B cell (primary cell): Measurements from ENCODE around the gene CMPK1. TPM values are rescaled to one million over a fixed set of nuclear protein-coding genes. Genes with fewer than 3 reads are reported as not detected.

Source experiments
- ATAC-seq: fragments of 200-7000 bp; cut with Tn5 transposase; one replicate; pipeline ENCODE4 v1.10.0; 2021; ENCODE audit warnings: low read depth, mild to moderate bottlenecking, moderate number of reproducible peaks, moderate library complexity
- CTCF ChIA-PET: fragments of 350-600 bp; sonication (Branson Sonifier 250); formaldehyde crosslinking; loops from one replicate; lab custom pipeline; 2021; ENCODE audit warnings: antibody characterized with exemption, inconsistent platforms; lab: Charles Lee
- POLR2A ChIA-PET: fragments of 350-600 bp; sonication (Branson Sonifier 250); formaldehyde crosslinking; loops from one replicate; lab custom pipeline; 2021; ENCODE audit warnings: antibody characterized with exemption; lab: Charles Lee
- DNase-seq: peaks from one replicate; pipeline ENCODE4 v3.0.0; 2013
- H2AFZ ChIP-seq: 2 replicates; pipeline ENCODE4 v1.6.1; 2012; ENCODE audit warnings: mild to moderate bottlenecking, low read depth, low read length; ENCODE audit not compliant: insufficient read depth, poor library complexity, severe bottlenecking
- H3K27ac ChIP-seq, 2 donors: 1 replicate in 1 of 2; 2 replicates in 1 of 2; pipeline ENCODE4 v1.5.1; 2012 to 2013; ENCODE audit warnings: low read length in 2 of 2, mild to moderate bottlenecking in 2 of 2, moderate library complexity in 1 of 2
- H3K27me3 ChIP-seq, 4 experiments: fragments of 200-600 bp in 1 of 4; sonication (generic) in 1 of 4; replicated peaks in 1 of 4; 1 replicate in 2 of 4; 2 replicates in 2 of 4; pipeline versions ENCODE4 v1.6.1 to v1.7.0; 2013 to 2016; ENCODE audit warnings: low read length in 3 of 4, mild to moderate bottlenecking in 2 of 4, mixed read lengths in 1 of 4, moderate library complexity in 1 of 4; ENCODE audit not compliant: insufficient read depth in 4 of 4, control insufficient read depth in 3 of 4; ENCODE audit errors: control extremely low read depth in 1 of 4
- H3K36me3 ChIP-seq, 2 experiments: replicated peaks in 1 of 2; 1 replicate in 1 of 2; 2 replicates in 1 of 2; pipeline versions ENCODE4 v1.6.1 to v1.7.1; 2013; ENCODE audit warnings: low read length in 1 of 2; ENCODE audit not compliant: insufficient read depth in 2 of 2, control insufficient read depth in 1 of 2; ENCODE audit errors: control extremely low read depth in 1 of 2, extremely low read depth in 1 of 2
- H3K4me1 ChIP-seq, 2 donors: fragments of 200-600 bp in 1 of 2; sonication (generic) in 1 of 2; 1 replicate in 1 of 2; 2 replicates in 1 of 2; pipeline versions ENCODE4 v1.5.1 to v1.6.1; 2013 to 2017; ENCODE audit warnings: low read length in 2 of 2; ENCODE audit not compliant: control insufficient read depth in 2 of 2, insufficient read depth in 2 of 2
- H3K4me2 ChIP-seq: replicated peaks from 2 replicates; pipeline ENCODE3; 2012; ENCODE audit warnings: mild to moderate bottlenecking, low read depth, low read length; ENCODE audit not compliant: poor library complexity, severe bottlenecking
- H3K4me3 ChIP-seq, 5 experiments: fragments of 200-600 bp in 1 of 5; sonication (generic) in 1 of 5; 1 replicate in 3 of 5; 2 replicates in 2 of 5; pipeline versions ENCODE4 v1.5.1 to v1.7.0; 2011 to 2016; ENCODE audit warnings: low read length in 4 of 5, mild to moderate bottlenecking in 4 of 5, low read depth in 2 of 5, control low read depth in 1 of 5, moderate library complexity in 1 of 5; ENCODE audit not compliant: insufficient read depth in 1 of 5; ENCODE audit errors: control extremely low read depth in 1 of 5, extremely low read depth in 1 of 5
- H3K79me2 ChIP-seq: fragments of 200-600 bp; sonication (generic); one replicate; pipeline ENCODE4 v1.6.0; 2016; ENCODE audit warnings: low read length; ENCODE audit not compliant: control insufficient read depth, insufficient read depth
- H3K9ac ChIP-seq: fragments of 200-600 bp; sonication (generic); 2 replicates; pipeline ENCODE4 v1.6.1; 2017; ENCODE audit warnings: mild to moderate bottlenecking, low read length, moderate library complexity
- H3K9me3 ChIP-seq, 3 donors: one replicate each; pipeline versions ENCODE4 v1.6.1 to v1.7.1; 2013; ENCODE audit warnings: low read length in 2 of 3; ENCODE audit not compliant: control insufficient read depth in 2 of 3, insufficient read depth in 1 of 3; ENCODE audit errors: control extremely low read depth in 1 of 3
- H4K20me1 ChIP-seq: 2 replicates; pipeline ENCODE4 v1.6.0; 2012; ENCODE audit warnings: mild to moderate bottlenecking, low read length; ENCODE audit not compliant: insufficient read depth, control insufficient read depth, poor library complexity, severe bottlenecking
- H3K27ac Mint-ChIP-seq: one replicate; pipeline ENCODE4 v1.8.0; 2021; ENCODE audit warnings: mixed read lengths
- H3K27me3 Mint-ChIP-seq: one replicate; pipeline ENCODE4 v1.8.0; 2021; ENCODE audit warnings: mixed read lengths
- H3K4me1 Mint-ChIP-seq: one replicate; pipeline ENCODE4 v1.8.0; 2021; ENCODE audit warnings: mixed read lengths
- H3K4me3 Mint-ChIP-seq: one replicate; pipeline ENCODE4 v1.8.0; 2021; ENCODE audit warnings: mixed read lengths
- H3K9me3 Mint-ChIP-seq: one replicate; pipeline ENCODE4 v1.8.0; 2022; ENCODE audit warnings: mixed read lengths; ENCODE audit not compliant: insufficient read depth
- EZH2 ChIP-seq: IDR thresholded peaks from 2 replicates; pipeline ENCODE4 v1.6.1; 2012; ENCODE audit warnings: borderline replicate concordance, low read depth, mild to moderate bottlenecking, moderate library complexity, low read length; ENCODE audit not compliant: insufficient read depth, poor library complexity, severe bottlenecking
- WGBS: methylation state at CpG from one replicate; pipeline ENCODE4 v1.1.5; 2013; ENCODE audit warnings: missing lambda C conversion rate; ENCODE audit not compliant: insufficient coverage; 5-methylcytosine and 5-hydroxymethylcytosine counted together
- intact Hi-C: fragments of 100-400 bp; cut with micrococcal nuclease; formaldehyde crosslinking; loops from one replicate; pipeline ENCODE4 v1.10.0; 2022
- polyA plus RNA-seq: library from polyadenylated mRNA; depleted of rRNA; stranded (reverse); fragments of >200 nt; gene quantifications from 2 replicates; pipeline ENCODE4 v1.2.3, GENCODE V29; 2012
- total RNA-seq, 2 donors: library from RNA; stranded (reverse); fragments of 120-200 nt in 1 of 2; gene quantifications; 1 replicate in 1 of 2; 2 replicates in 1 of 2; pipeline versions ENCODE4 v1.2.3 to v1.2.4, GENCODE V29; 2013 to 2022
- TF ChIP-seq, protein P1 (sequence below): fragments of 200-600 bp; IDR thresholded peaks from one replicate; pipeline ENCODE4 v1.8.0; 2022; ENCODE audit warnings: antibody characterized with exemption, mild to moderate bottlenecking

The CMPK1 gene
- total and polyA plus RNA-seq, 2 donors (not counting 1 experiment from before 2014, with no cell fraction given), result 16.8 to 97.4 TPM

DNA sequence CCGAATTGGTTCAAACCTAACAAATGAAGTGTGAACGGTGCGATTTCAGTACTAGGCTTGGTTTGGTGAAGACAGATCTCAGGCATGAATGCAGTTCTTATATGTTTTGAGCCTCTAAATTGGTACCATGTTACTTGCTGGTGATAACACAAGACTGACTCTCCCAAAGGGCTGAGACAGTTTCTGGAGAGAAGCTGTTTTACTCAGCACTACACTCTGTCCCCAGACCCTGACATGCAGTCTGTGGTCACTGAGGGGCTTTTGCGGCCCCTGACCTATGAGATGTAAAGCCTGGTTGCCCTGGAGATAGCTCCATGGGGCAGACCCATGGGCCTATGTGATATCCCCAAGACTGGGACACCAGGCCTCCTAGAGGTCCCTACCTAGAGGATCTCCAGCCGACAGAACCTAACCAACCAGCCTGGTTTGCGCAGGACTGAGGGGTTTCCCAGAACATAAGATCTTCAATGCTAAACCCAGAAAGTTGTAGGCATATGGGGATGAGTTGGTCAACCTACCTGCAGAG lies 63.1 kb downstream of the CMPK1 start:
- Mint-ChIP-seq H3K4me1 (peaks cover 4% of the 10 kb centered on the region), H3K27ac (no peak overlapping the region), H3K27me3 (peaks cover 46% of the 10 kb centered on the region), H3K9me3 (no peaks in the 10 kb centered on the region), H3K4me3 (no peak overlapping the region)
- no peak overlapping the region for H3K9ac ChIP-seq
- TF ChIP-seq, protein P1, sequence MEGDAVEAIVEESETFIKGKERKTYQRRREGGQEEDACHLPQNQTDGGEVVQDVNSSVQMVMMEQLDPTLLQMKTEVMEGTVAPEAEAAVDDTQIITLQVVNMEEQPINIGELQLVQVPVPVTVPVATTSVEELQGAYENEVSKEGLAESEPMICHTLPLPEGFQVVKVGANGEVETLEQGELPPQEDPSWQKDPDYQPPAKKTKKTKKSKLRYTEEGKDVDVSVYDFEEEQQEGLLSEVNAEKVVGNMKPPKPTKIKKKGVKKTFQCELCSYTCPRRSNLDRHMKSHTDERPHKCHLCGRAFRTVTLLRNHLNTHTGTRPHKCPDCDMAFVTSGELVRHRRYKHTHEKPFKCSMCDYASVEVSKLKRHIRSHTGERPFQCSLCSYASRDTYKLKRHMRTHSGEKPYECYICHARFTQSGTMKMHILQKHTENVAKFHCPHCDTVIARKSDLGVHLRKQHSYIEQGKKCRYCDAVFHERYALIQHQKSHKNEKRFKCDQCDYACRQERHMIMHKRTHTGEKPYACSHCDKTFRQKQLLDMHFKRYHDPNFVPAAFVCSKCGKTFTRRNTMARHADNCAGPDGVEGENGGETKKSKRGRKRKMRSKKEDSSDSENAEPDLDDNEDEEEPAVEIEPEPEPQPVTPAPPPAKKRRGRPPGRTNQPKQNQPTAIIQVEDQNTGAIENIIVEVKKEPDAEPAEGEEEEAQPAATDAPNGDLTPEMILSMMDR, result no peak
- TF ChIP-seq EZH2, result no peak
- H3K79me2 ChIP-seq, result no peaks in the 10 kb centered on the region
- H3K4me2 ChIP-seq, result no peak overlapping the region
- DNase-seq, result no peak
- intact Hi-C loops, result no loop called here
- WGBS, result 97% methylated on average over 4 of the region's 6 CpGs
- H3K4me3 ChIP-seq, result no peak overlapping the region
- H3K27ac ChIP-seq, result no peak overlapping the region
- H3K4me1 ChIP-seq, result peaks cover 0 to 4% of the 10 kb centered on the region in 2 donors
- POLR2A ChIA-PET, result no interaction called here
- peaks cover 0 to 8% (median 4%) of the 10 kb centered on the region in 4 experiments for H3K27me3 ChIP-seq
- no peak for ATAC-seq
- H4K20me1 ChIP-seq, result no peaks in the 10 kb centered on the region
- H3K36me3 ChIP-seq, result no peaks in the 10 kb centered on the region
- CTCF ChIA-PET, result no interaction called here
- H2AFZ ChIP-seq, result no peak overlapping the region
- H3K9me3 ChIP-seq, result no peaks in the 10 kb centered on the region

DNA sequence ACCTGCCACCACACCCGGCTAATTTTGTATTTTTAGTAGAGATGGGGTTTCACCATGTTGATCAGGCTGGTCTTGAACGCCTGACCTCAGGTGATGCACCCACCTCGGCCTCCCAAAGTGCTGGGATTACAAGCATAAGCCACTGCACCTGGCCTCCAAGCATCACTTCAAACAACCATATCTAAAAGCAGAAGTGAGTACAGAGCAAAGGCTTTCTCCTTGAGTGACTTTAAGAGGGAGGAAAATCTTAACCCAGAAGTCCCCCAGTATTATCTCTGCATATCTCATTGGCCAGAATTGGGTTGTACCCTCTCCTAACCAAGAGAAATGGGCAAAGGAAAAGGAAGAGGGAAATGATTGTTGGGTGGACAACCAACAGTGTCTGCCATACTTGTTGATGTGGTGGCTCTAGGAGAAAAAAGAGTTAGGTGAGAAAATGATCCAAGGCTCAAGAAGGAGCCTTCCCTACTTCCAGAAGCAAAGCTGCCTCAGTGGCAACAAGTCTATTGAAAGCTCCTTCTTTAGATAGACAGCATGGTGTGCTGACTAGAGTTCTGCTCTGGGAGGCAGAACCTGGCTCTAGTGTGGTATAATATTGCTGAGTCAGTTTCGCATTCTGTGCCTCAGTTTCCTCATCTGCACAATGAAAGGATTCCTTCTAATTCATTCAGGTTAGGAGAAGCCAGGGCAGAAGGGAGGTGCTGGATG lies 65.7 kb downstream of the CMPK1 start:
- CTCF ChIA-PET, result no interaction called here
- H3K9me3 ChIP-seq, result no peaks in the 10 kb centered on the region
- peaks cover 0 to 4% of the 10 kb centered on the region in 2 donors for H3K4me1 ChIP-seq
- DNase-seq (peak; percentile 20), ATAC-seq (peak; percentile 17)
- TF ChIP-seq EZH2, result no peak
- TF ChIP-seq, protein P1, result no peak
- no peaks in the 10 kb centered on the region for H3K79me2 ChIP-seq
- H3K27ac Mint-ChIP-seq, result no peak overlapping the region
- no peaks in the 10 kb centered on the region for H4K20me1 ChIP-seq
- no peak overlapping the region for H3K4me3 ChIP-seq
- H2AFZ ChIP-seq, result no peak overlapping the region
- peaks cover 4% of the 10 kb centered on the region for H3K4me1 Mint-ChIP-seq
- H3K27ac ChIP-seq, result no peak overlapping the region
- H3K36me3 ChIP-seq, result no peaks in the 10 kb centered on the region
- H3K9ac ChIP-seq, result no peak overlapping the region
- no CpG with 5 or more reads among the region's 4 CpGs for WGBS
- peaks cover 0 to 8% (median 3%) of the 10 kb centered on the region in 4 experiments for H3K27me3 ChIP-seq
- H3K4me3 Mint-ChIP-seq, result no peak overlapping the region
- intact Hi-C loops, result no loop called here
- H3K4me2 ChIP-seq, result no peak overlapping the region
- peaks cover 49% of the 10 kb centered on the region for H3K27me3 Mint-ChIP-seq
- H3K9me3 Mint-ChIP-seq, result no peaks in the 10 kb centered on the region
- POLR2A ChIA-PET, result no interaction called here
